ENCODE measurements around the gene OR4D1. TPM values are rescaled to one million over a fixed set of nuclear protein-coding genes. Genes with fewer than 3 reads are reported as not detected.

The OR4D1 gene
- total RNA-seq, 2 donors from 2014 or later: 0.34 TPM; not detected in 1

DNA sequence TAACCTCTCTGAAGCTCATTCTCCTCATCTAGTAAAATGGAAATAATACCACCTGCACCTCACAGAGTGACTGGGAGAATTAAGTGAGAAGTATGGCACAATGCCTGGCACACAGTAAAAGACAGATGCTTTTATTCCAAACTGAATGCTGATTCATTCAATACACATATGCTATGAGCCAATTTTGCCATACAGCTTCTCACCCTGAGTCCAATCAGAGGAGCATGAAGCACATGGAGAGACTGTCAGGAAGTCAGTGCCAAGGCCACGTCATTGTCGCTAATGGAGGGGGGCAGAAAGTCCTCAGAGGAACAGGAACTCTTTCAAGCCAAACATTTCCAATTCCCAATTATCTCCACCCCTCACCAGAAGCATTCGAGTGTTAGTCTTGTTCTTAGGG, 59.3 kb downstream of the OR4D1 start:
- TF ChIP-seq, protein P1, sequence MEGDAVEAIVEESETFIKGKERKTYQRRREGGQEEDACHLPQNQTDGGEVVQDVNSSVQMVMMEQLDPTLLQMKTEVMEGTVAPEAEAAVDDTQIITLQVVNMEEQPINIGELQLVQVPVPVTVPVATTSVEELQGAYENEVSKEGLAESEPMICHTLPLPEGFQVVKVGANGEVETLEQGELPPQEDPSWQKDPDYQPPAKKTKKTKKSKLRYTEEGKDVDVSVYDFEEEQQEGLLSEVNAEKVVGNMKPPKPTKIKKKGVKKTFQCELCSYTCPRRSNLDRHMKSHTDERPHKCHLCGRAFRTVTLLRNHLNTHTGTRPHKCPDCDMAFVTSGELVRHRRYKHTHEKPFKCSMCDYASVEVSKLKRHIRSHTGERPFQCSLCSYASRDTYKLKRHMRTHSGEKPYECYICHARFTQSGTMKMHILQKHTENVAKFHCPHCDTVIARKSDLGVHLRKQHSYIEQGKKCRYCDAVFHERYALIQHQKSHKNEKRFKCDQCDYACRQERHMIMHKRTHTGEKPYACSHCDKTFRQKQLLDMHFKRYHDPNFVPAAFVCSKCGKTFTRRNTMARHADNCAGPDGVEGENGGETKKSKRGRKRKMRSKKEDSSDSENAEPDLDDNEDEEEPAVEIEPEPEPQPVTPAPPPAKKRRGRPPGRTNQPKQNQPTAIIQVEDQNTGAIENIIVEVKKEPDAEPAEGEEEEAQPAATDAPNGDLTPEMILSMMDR (IDR thresholded peaks at IDR 0.05): no peak
- no peak for TF ChIP-seq POLR2A (IDR thresholded peaks at IDR 0.05)
- no peak for TF ChIP-seq POLR2AphosphoS5 (IDR thresholded peaks at IDR 0.05)
- H3K36me3 ChIP-seq: no peaks in the 10 kb centered on the region
- H3K4me3 ChIP-seq: no peak overlapping the region
- no peaks in the 10 kb centered on the region for H3K4me1 ChIP-seq (replicated peaks)
- no peak for DNase-seq (ENCODE audit: low spot score)
- H3K9me3 ChIP-seq: no peaks in the 10 kb centered on the region
- intact Hi-C loops (cut with DNase I): no loop called here
- 92% methylated on average over 3 of the region's 3 CpGs for WGBS
- H3K27ac ChIP-seq: no peak overlapping the region
- no peaks in the 10 kb centered on the region for H3K27me3 ChIP-seq (replicated peaks; ENCODE audit: insufficient read depth)

DNA sequence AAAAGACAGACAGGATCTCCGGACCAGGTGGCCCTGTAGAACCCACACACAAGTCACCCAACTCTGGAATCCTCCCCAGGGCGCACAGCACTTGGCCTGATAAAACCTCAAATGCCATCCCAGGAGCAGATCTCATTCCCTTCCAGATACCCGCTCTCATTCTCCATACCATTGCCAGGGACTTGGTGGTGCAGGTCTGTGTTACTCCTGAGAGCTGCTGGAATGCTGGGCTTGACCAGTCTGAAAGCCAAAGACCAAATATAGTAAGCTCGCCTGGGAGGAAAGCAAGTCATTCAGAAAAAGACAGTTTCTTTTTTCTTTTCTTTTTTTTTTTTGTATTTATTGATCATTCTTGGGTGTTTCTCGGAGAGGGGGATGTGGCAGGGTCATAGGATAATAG, 60.2 kb downstream of the OR4D1 start:
- WGBS: 93% methylated on average over 5 of the region's 5 CpGs
- DNase-seq (ENCODE audit: low spot score): no peak
- no peaks in the 10 kb centered on the region for H3K4me1 ChIP-seq (replicated peaks)
- TF ChIP-seq, protein P1 (IDR thresholded peaks at IDR 0.05): no peak
- TF ChIP-seq POLR2AphosphoS5 (IDR thresholded peaks at IDR 0.05) (no peak), POLR2A (IDR thresholded peaks at IDR 0.05) (no peak)
- intact Hi-C loops (cut with DNase I): no loop called here
- no peaks in the 10 kb centered on the region for H3K36me3 ChIP-seq
- no peak overlapping the region for H3K27ac ChIP-seq
- H3K4me3 ChIP-seq: no peak overlapping the region
- no peaks in the 10 kb centered on the region for H3K9me3 ChIP-seq
- H3K27me3 ChIP-seq (replicated peaks; ENCODE audit: insufficient read depth): no peaks in the 10 kb centered on the region

Other genes with a start within 250 kb of the OR4D1 start
- 10 to 100 TPM; 33.0 to 44.9 TPM for gene CUEDC1, start 193.0 kb upstream of the OR4D1 start, total RNA-seq
- gene VEZF1, start 160.1 kb upstream of the OR4D1 start, total RNA-seq: 10 to 100 TPM; 84.9 to 91.1 TPM
- gene SRSF1, start 141.1 kb upstream of the OR4D1 start, total RNA-seq: 100 to 1,000 TPM; 136 to 151 TPM
- 10 to 100 TPM; 29.9 to 33.0 TPM for gene DYNLL2, start 65.0 kb upstream of the OR4D1 start, total RNA-seq
- not detected for gene OR4D2, start 18.6 kb downstream of the OR4D1 start, total RNA-seq
- not detected for gene EPX, start 44.3 kb downstream of the OR4D1 start, total RNA-seq
- 10 to 100 TPM; 14.1 to 28.7 TPM for gene MKS1, start 70.9 kb downstream of the OR4D1 start, total RNA-seq
- not detected for gene LPO, start 90.2 kb downstream of the OR4D1 start, total RNA-seq
- gene MPO, start 132.6 kb downstream of the OR4D1 start, total RNA-seq: under 1 TPM in 1 of 2 donors, not detected in 1; 0.57 TPM
- gene TSPOAP1, start 180.4 kb downstream of the OR4D1 start, total RNA-seq: 10 to 100 TPM; 22.7 to 26.5 TPM
- gene SUPT4H1, start 203.8 kb downstream of the OR4D1 start, total RNA-seq: 10 to 100 TPM; 44.8 to 70.0 TPM

All from prostate gland (tissue), 2 donors.